Naive thymus-derived CD4-positive, alpha-beta T cell (primary cell): Measurements from ENCODE around the gene CHST6. TPM values are rescaled to one million over a fixed set of nuclear protein-coding genes. Genes with fewer than 3 reads are reported as not detected.

ENCODE experiments used
- ATAC-seq: fragments of 150-1000 bp; cut with Tn5 transposase; 2 replicates; pipeline ENCODE4 v1.10.0; 2021; ENCODE audit warnings: mild to moderate bottlenecking, moderate library complexity
- CTCF ChIA-PET: fragments of 350-600 bp; sonication (Branson Sonifier 250); formaldehyde crosslinking; loops from one replicate; lab custom pipeline; 2021; ENCODE audit warnings: antibody characterized with exemption; lab: Charles Lee
- POLR2A ChIA-PET: fragments of 350-600 bp; sonication (Branson Sonifier 250); formaldehyde crosslinking; loops from one replicate; lab custom pipeline; 2021; ENCODE audit warnings: antibody characterized with exemption, inconsistent platforms; lab: Charles Lee
- DNase-seq, 9 donors: peaks; one replicate each; pipeline versions ENCODE4 v3.0.0 to v3.0.0-alpha.2; 2020 to 2022; ENCODE audit warnings: mixed read lengths in 1 of 9
- H3K27ac ChIP-seq: one replicate; pipeline ENCODE4 v1.7.0; 2013; ENCODE audit warnings: mild to moderate bottlenecking, low read depth, low read length, moderate library complexity
- H3K27me3 ChIP-seq, 2 donors: one replicate each; pipeline ENCODE4 v1.7.0; 2013; ENCODE audit warnings: low read length in 2 of 2, mild to moderate bottlenecking in 2 of 2, moderate library complexity in 2 of 2; ENCODE audit not compliant: control insufficient read depth in 2 of 2, insufficient read depth in 2 of 2
- H3K36me3 ChIP-seq, 3 experiments: 1 replicate in 2 of 3; 2 replicates in 1 of 3; pipeline ENCODE4 v1.7.0; 2013; ENCODE audit warnings: low read length in 3 of 3, mild to moderate bottlenecking in 3 of 3, moderate library complexity in 1 of 3; ENCODE audit not compliant: insufficient read depth in 3 of 3, control insufficient read depth in 2 of 3
- H3K4me1 ChIP-seq, 2 donors: one replicate each; pipeline ENCODE4 v1.7.0; 2013; ENCODE audit warnings: low read length in 2 of 2, mild to moderate bottlenecking in 2 of 2, moderate library complexity in 1 of 2; ENCODE audit not compliant: control insufficient read depth in 2 of 2, insufficient read depth in 2 of 2
- H3K4me3 ChIP-seq: 2 replicates; pipeline ENCODE4 v1.7.0; 2013; ENCODE audit warnings: mild to moderate bottlenecking, low read length
- H3K9me3 ChIP-seq, 3 experiments: 1 replicate in 2 of 3; 2 replicates in 1 of 3; pipeline ENCODE4 v1.7.0; 2013; ENCODE audit warnings: low read length in 3 of 3; ENCODE audit not compliant: control insufficient read depth in 2 of 3
- H3K27ac Mint-ChIP-seq, 9 donors: one replicate each; pipeline ENCODE4 v1.8.0; 2020 to 2022; ENCODE audit warnings: mixed read lengths in 9 of 9, mild to moderate bottlenecking in 8 of 9, moderate library complexity in 5 of 9, inconsistent platforms in 2 of 9
- H3K27me3 Mint-ChIP-seq, 5 donors: one replicate each; pipeline ENCODE4 v1.8.0; 2021 to 2022; ENCODE audit warnings: mixed read lengths in 5 of 5, mild to moderate bottlenecking in 1 of 5
- H3K36me3 Mint-ChIP-seq, 5 donors: one replicate each; pipeline ENCODE4 v1.8.0; 2020 to 2022; ENCODE audit warnings: mixed read lengths in 5 of 5, mild to moderate bottlenecking in 3 of 5, inconsistent platforms in 1 of 5
- H3K4me1 Mint-ChIP-seq, 7 donors: one replicate each; pipeline ENCODE4 v1.8.0; 2020 to 2022; ENCODE audit warnings: mixed read lengths in 7 of 7, mild to moderate bottlenecking in 3 of 7, inconsistent platforms in 1 of 7
- H3K4me3 Mint-ChIP-seq, 10 donors: one replicate each; pipeline ENCODE4 v1.8.0; 2020 to 2022; ENCODE audit warnings: mild to moderate bottlenecking in 10 of 10, mixed read lengths in 10 of 10, moderate library complexity in 6 of 10, inconsistent platforms in 2 of 10
- H3K9me3 Mint-ChIP-seq, 11 donors: one replicate each; pipeline ENCODE4 v1.8.0; 2020 to 2022; ENCODE audit warnings: mixed read lengths in 11 of 11, mild to moderate bottlenecking in 4 of 11, inconsistent platforms in 1 of 11, moderate library complexity in 1 of 11
- intact Hi-C, 2 donors: fragments of 100-400 bp; cut with micrococcal nuclease; formaldehyde crosslinking; loops; one replicate each; pipeline ENCODE4 v1.15.1; 2023
- polyA plus RNA-seq, 2 donors: library from polyadenylated mRNA; unstranded; fragments of 300-500 nt; fragmentation: Illumina TruSeq; gene quantifications; one replicate each; pipeline ENCODE4 v1.2.3, GENCODE V29; 2021
- total RNA-seq, 6 experiments: library from RNA in 5 of 6; stranded (reverse) in 5 of 6; gene quantifications; 1 replicate in 5 of 6; 2 replicates in 1 of 6; pipeline ENCODE4 v1.2.3 and lab custom pipeline; 2021 to 2026

CHST6 gene
- total and polyA plus RNA-seq, 7 experiments from 2014 or later, result 0.05 to 0.14 (median 0.11) TPM; not detected in 4

- no peak for DNase-seq
- H3K27ac Mint-ChIP-seq, result no peak overlapping the region
- intact Hi-C loops, result no loop called here
- Histone ChIP-seq H3K36me3 (no peaks in the 10 kb centered on the region), H3K4me1 (no peaks in the 10 kb centered on the region), H3K27ac (no peak overlapping the region), H3K4me3 (no peak overlapping the region), H3K9me3 (no peaks in the 10 kb centered on the region), H3K27me3 (no peaks in the 10 kb centered on the region)
- H3K27me3 Mint-ChIP-seq, result peaks cover 21 to 43% (median 28%) of the 10 kb centered on the region in 5 donors
- H3K9me3 Mint-ChIP-seq, result no peaks in the 10 kb centered on the region
- no peaks in the 10 kb centered on the region for H3K36me3 Mint-ChIP-seq
- H3K4me3 Mint-ChIP-seq, result no peak overlapping the region
- POLR2A ChIA-PET, result interaction anchor here (0.6 kb wide), 1 partner anchor 1691 kb away, joined by 5 read pairs; no protein-coding TSS in a partner anchor
- ATAC-seq, result no peak
- CTCF ChIA-PET, result interaction anchor here (0.7 kb wide), 1 partner anchor 13 kb away, joined by 5 read pairs; no protein-coding TSS in a partner anchor
- H3K4me1 Mint-ChIP-seq, result peaks cover 6 to 8% (median 7%) of the 10 kb centered on the region in 7 donors
Observed at GRCh38 chr16:75497558-75497957, 2.3 kb upstream of the CHST6 start.

- intact Hi-C loops, result no loop called here
Observed at GRCh38 chr16:75494661-75495075, 573 bp downstream of the CHST6 start.

GRCh38 chr16:75494184-75494583 is 1.1 kb downstream of the CHST6 start:
- POLR2A ChIA-PET, result no interaction called here
- CTCF ChIA-PET, result interaction anchor here (1.4 kb wide), 1 partner anchor 22 kb away, joined by 3 read pairs; no protein-coding TSS in a partner anchor
- peaks cover 6 to 8% (median 7%) of the 10 kb centered on the region in 7 donors for H3K4me1 Mint-ChIP-seq
- Histone ChIP-seq H3K27me3 (no peaks in the 10 kb centered on the region), H3K4me3 (no peak overlapping the region), H3K27ac (no peak overlapping the region), H3K4me1 (no peaks in the 10 kb centered on the region), H3K9me3 (no peaks in the 10 kb centered on the region), H3K36me3 (no peaks in the 10 kb centered on the region)
- peak overlapping the region in 7 of 10 donors; percentile 59 to 80 (median 74) for H3K4me3 Mint-ChIP-seq
- peaks cover 21 to 33% (median 28%) of the 10 kb centered on the region in 5 donors for H3K27me3 Mint-ChIP-seq
- H3K36me3 Mint-ChIP-seq, result no peaks in the 10 kb centered on the region
- no peak overlapping the region for H3K27ac Mint-ChIP-seq
- intact Hi-C loops, result no loop called here
- ATAC-seq (no peak), DNase-seq (no peak)
- no peaks in the 10 kb centered on the region for H3K9me3 Mint-ChIP-seq

More at GRCh38 chr16:75494661-75495075, 573 bp downstream of the CHST6 start:
- Histone ChIP-seq H3K36me3 (no peaks in the 10 kb centered on the region), H3K9me3 (no peaks in the 10 kb centered on the region), H3K4me1 (no peaks in the 10 kb centered on the region), H3K27me3 (no peaks in the 10 kb centered on the region), H3K27ac (no peak overlapping the region), H3K4me3 (no peak overlapping the region)
- Mint-ChIP-seq H3K27me3 (peaks cover 21 to 33% (median 28%) of the 10 kb centered on the region in 5 donors), H3K4me1 (peaks cover 6 to 8% (median 7%) of the 10 kb centered on the region in 7 donors), H3K36me3 (no peaks in the 10 kb centered on the region), H3K9me3 (no peaks in the 10 kb centered on the region), H3K27ac (no peak overlapping the region), H3K4me3 (peak overlapping the region; percentile 56 to 80 (median 70))
- ATAC-seq, result no peak
- no peak for DNase-seq
- CTCF ChIA-PET, result interaction anchor here (1.4 kb wide), 1 partner anchor 23 kb away, joined by 3 read pairs; no protein-coding TSS in a partner anchor
- POLR2A ChIA-PET, result interaction anchor here (0.5 kb wide), 1 partner anchor 493 kb away, joined by 3 read pairs; no protein-coding TSS in a partner anchor

- POLR2A ChIA-PET, result no interaction called here
- Histone ChIP-seq H3K9me3 (no peaks in the 10 kb centered on the region), H3K27me3 (no peaks in the 10 kb centered on the region), H3K27ac (no peak overlapping the region), H3K4me1 (no peaks in the 10 kb centered on the region), H3K4me3 (no peak overlapping the region), H3K36me3 (no peaks in the 10 kb centered on the region)
- Mint-ChIP-seq H3K27me3 (peaks cover 20 to 27% (median 23%) of the 10 kb centered on the region in 5 donors), H3K36me3 (no peaks in the 10 kb centered on the region), H3K4me1 (peaks cover 6 to 8% (median 7%) of the 10 kb centered on the region in 7 donors), H3K9me3 (no peaks in the 10 kb centered on the region), H3K4me3 (no peak overlapping the region), H3K27ac (no peak overlapping the region)
- DNase-seq (no peak), ATAC-seq (no peak)
- intact Hi-C loops, result no loop called here
- CTCF ChIA-PET, result no interaction called here
Observed at GRCh38 chr16:75491876-75492275, 3.4 kb downstream of the CHST6 start.

- no peak overlapping the region for H3K4me3 ChIP-seq
- Mint-ChIP-seq H3K27ac (no peak overlapping the region), H3K4me1 (peaks cover 0 to 3% (median 0%) of the 10 kb centered on the region in 7 donors), H3K27me3 (peaks cover 8 to 16% (median 14%) of the 10 kb centered on the region in 5 donors), H3K9me3 (no peaks in the 10 kb centered on the region), H3K36me3 (no peaks in the 10 kb centered on the region), H3K4me3 (no peak overlapping the region)
- POLR2A ChIA-PET, result no interaction called here
- H3K36me3 ChIP-seq, result no peaks in the 10 kb centered on the region
- no peaks in the 10 kb centered on the region for H3K27me3 ChIP-seq
- intact Hi-C loops, result no loop called here
- CTCF ChIA-PET, result no interaction called here
- DNase-seq (no peak), ATAC-seq (no peak)
- H3K27ac ChIP-seq, result no peak overlapping the region
- H3K9me3 ChIP-seq, result no peaks in the 10 kb centered on the region
- H3K4me1 ChIP-seq, result no peaks in the 10 kb centered on the region
Observed at GRCh38 chr16:75488322-75488721, 6.9 kb downstream of the CHST6 start.

GRCh38 chr16:75486676-75487313 is 8.4 kb downstream of the CHST6 start:
- ChIA-PET POLR2A (no interaction called here), CTCF (no interaction called here)
- no peak overlapping the region for H3K4me3 ChIP-seq
- Mint-ChIP-seq H3K27ac (no peak overlapping the region), H3K27me3 (peaks cover 0 to 14% (median 7%) of the 10 kb centered on the region in 5 donors), H3K4me3 (no peak overlapping the region), H3K4me1 (peaks cover 0 to 3% (median 0%) of the 10 kb centered on the region in 7 donors), H3K36me3 (no peaks in the 10 kb centered on the region), H3K9me3 (no peaks in the 10 kb centered on the region)
- intact Hi-C loops, result no loop called here
- no peaks in the 10 kb centered on the region for H3K4me1 ChIP-seq
- H3K27me3 ChIP-seq, result no peaks in the 10 kb centered on the region
- no peak overlapping the region for H3K27ac ChIP-seq
- ATAC-seq (no peak), DNase-seq (no peak)
- no peaks in the 10 kb centered on the region for H3K36me3 ChIP-seq
- no peaks in the 10 kb centered on the region for H3K9me3 ChIP-seq
